Brain microvascular endothelial cell (primary cell): Measurements from ENCODE around the gene LYZL1.
A peak's percentile ranks its signal among the peaks of the same experiment; 100 is the strongest.
"Not testable (repeated sequence)": the region's sequence is repeated elsewhere in the genome, so short reads cannot be mapped to it uniquely, and the experiment has no call there.

ENCODE experiments used
- DNase-seq: peaks from one replicate; pipeline ENCODE4 v3.0.0-alpha.2; 2020
- H3K27ac ChIP-seq: fragments of 250-450 bp; sonication (Bioruptor Pico); 2 replicates; pipeline ENCODE4 v1.5.1; 2020; ENCODE audit warnings: mild to moderate bottlenecking, moderate library complexity
- H3K27me3 ChIP-seq: fragments of 250-450 bp; sonication (Bioruptor Pico); replicated peaks from 2 replicates; pipeline ENCODE4 v1.5.1; 2020; ENCODE audit warnings: mild to moderate bottlenecking
- H3K36me3 ChIP-seq: fragments of 250-450 bp; sonication (Bioruptor Pico); replicated peaks from 2 replicates; pipeline ENCODE4 v1.5.1; 2020; ENCODE audit warnings: mild to moderate bottlenecking
- H3K4me3 ChIP-seq: 2 replicates; pipeline ENCODE4 v1.5.1; 2011; ENCODE audit warnings: low read depth, mild to moderate bottlenecking, control low read depth, low read length, moderate library complexity
- CTCF ChIP-seq: IDR thresholded peaks from 2 replicates; pipeline ENCODE4 v1.5.1; 2011; ENCODE audit warnings: low read depth, mild to moderate bottlenecking, moderate library complexity, low read length, control low read depth, inconsistent platforms; ENCODE audit errors: missing control alignments
- in situ Hi-C: cut with HindIII; loops from 2 replicates; pipeline ENCODE4 v1.10.0; 2017; ENCODE audit warnings: low sequenced_read_pairs, low pct_ligation_motif_present

Gene LYZL1

GRCh38 chr10:29288906-29289305 lies at the start of gene LYZL1:
Gene LYZL1 (plus strand): TSS chr10:29289070. CDS start chr10:29291868, 2,798 bp downstream.
- in situ Hi-C loops, H3K4me3 ChIP-seq, H3K27ac ChIP-seq, H3K36me3 ChIP-seq, H3K27me3 ChIP-seq, DNase-seq: not testable (repeated sequence)

DNA sequence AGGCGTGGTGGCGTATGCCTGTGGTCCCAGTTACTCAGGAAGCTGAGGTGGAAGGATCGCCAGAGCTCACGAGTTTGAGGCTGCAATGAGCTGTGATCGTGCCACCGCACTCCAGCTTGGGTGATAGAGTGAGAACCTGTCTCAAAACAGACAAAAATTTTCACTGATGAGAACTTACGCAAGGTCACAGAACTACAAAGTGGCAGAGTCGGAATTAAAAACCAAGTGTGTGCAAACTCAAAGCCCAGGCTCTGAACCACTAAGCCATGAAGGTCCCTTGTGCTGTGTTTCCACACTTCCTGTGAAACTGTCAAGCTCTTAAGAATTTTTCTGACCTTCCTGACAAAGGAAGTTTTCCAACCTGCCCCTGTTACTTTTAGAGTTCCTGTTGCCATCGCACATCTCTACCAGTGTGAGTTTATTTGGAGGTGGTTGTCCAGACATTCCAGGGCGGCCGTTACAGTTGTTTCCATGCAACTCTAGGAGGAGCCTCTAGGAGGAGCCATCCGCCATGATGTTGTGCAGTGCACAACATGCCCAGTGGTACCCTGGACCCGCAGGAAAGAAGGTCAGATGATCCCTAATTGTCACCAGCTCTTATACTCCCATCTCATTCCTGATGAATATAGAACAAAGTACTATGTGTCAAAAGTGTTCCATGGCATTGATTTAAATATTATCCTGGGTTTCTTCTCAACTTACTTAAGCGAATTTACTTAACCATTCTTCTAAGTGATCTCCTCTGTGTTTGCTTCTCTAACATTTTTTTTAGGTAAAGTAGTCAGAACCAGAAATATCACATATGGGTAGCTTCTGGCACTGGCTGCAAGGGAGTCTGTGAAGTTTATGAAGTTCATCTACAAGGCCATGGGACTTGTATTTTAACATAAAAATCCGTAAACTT lies 49.0 kb upstream of the LYZL1 start:
- peak; percentile 31 for DNase-seq
- TF ChIP-seq CTCF, result peak; percentile 80
- in situ Hi-C loops, result no loop called here

DNA sequence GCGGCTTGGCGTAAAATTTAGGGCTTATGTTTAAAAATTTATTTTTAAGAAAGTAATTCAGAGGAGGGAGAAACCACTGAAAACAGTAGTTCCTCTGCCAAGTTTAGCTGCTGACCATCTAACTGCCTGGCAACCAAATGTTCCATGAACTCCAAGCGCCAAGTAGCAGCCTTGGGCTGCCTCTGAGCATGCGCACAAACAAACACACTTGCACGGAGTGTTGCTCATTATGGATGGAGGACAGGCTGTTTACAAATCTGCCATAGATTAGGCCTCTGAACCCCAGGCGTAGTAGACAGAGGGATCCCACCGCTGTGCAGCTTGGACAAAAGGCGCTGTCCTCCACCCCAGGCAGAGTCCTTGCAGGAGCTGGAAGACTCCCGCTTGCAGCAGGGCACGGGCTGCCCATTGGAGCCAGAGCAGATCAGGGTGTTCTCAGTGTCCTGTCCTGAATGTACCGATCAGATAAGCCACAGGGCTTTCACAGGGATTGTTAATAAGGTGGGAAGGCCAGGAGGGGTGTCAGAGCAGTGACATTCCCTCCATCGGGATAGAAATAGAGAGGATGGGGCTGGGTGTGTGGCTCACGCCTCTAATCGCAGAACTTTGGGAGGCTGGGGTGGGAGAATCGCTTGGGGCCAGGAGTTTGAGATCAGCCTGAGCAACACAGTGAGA lies 47.7 kb upstream of the LYZL1 start:
- DNase-seq, result no peak
- no peak for TF ChIP-seq CTCF

More for the DNA sequence above, 49.0 kb upstream of the LYZL1 start:
- Histone ChIP-seq H3K27ac (no peak overlapping the region), H3K4me3 (no peak overlapping the region), H3K27me3 (no peaks in the 10 kb centered on the region), H3K36me3 (no peaks in the 10 kb centered on the region)

GRCh38 chr10:29241925-29242324 lies 46.9 kb upstream of the LYZL1 start:
- Histone ChIP-seq H3K36me3 (no peaks in the 10 kb centered on the region), H3K27me3 (no peaks in the 10 kb centered on the region), H3K4me3 (no peak overlapping the region), H3K27ac (no peak overlapping the region)
- in situ Hi-C loops, result no loop called here
- TF ChIP-seq CTCF, result no peak
- DNase-seq, result no peak

More for the DNA sequence above, 47.7 kb upstream of the LYZL1 start:
- Histone ChIP-seq H3K27me3 (no peaks in the 10 kb centered on the region), H3K36me3 (no peaks in the 10 kb centered on the region), H3K4me3 (no peak overlapping the region), H3K27ac (no peak overlapping the region)
- in situ Hi-C loops, result no loop called here

- in situ Hi-C loops, result no loop called here
- Histone ChIP-seq H3K27me3 (no peaks in the 10 kb centered on the region), H3K4me3 (no peak overlapping the region), H3K36me3 (no peaks in the 10 kb centered on the region), H3K27ac (no peak overlapping the region)
- TF ChIP-seq CTCF, result no peak
- DNase-seq, result no peak
Observed at GRCh38 chr10:29243066-29243465, 45.8 kb upstream of the LYZL1 start.

DNA sequence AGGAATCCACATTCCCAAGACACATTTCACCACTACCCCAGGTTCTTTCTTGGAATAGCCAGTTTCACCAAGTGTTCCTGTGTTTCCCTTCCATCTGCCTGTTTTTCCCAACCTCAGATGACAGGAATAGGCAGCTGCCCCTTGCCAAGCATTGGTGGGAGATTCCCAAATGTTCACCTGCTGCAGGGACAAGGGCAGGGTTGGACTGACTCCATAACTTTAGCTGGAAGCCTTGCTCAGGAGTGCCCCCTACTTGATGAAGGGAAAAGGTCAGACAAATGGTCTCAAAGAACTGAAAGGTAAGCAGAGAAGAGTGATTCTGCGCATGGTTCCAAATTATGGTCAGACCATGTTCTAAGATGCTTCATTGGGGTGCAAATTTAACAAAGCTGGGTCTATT lies 45.1 kb upstream of the LYZL1 start:
- peak; percentile 58 for TF ChIP-seq CTCF
- in situ Hi-C loops, result no loop called here
- H3K27me3 ChIP-seq, result no peaks in the 10 kb centered on the region

More for the DNA sequence above, 45.1 kb upstream of the LYZL1 start:
- Histone ChIP-seq H3K27ac (no peak overlapping the region), H3K4me3 (no peak overlapping the region), H3K36me3 (no peaks in the 10 kb centered on the region)
- no peak for DNase-seq
